Measurements from ENCODE around the gene CKLF. TPM values are rescaled to one million over a fixed set of nuclear protein-coding genes. Genes with fewer than 3 reads are reported as not detected.
A peak's percentile ranks its signal among the peaks of the same experiment; 100 is the strongest.
"Not testable (repeated sequence)": the region's sequence is repeated elsewhere in the genome, so short reads cannot be mapped to it uniquely, and the experiment has no call there.

CKLF gene
- total RNA-seq, 1 experiment from 2014 or later, result 180 TPM

GRCh38 chr16:66568355-66568754 lies 16.0 kb downstream of the CKLF start:
- peak; percentile 23 for DNase-seq (ENCODE audit: low spot score)

- peak; percentile 40 for DNase-seq (ENCODE audit: low spot score)
These were observed 16.8 kb downstream of the CKLF start for GRCh38 chr16:66569131-66569530.

- DNase-seq (ENCODE audit: low spot score), result peak; percentile 59
These were observed 17.5 kb downstream of the CKLF start for GRCh38 chr16:66569827-66570405.

GRCh38 chr16:66572356-66572755 lies 20.0 kb downstream of the CKLF start:
- no peak for DNase-seq (ENCODE audit: low spot score)

- DNase-seq (ENCODE audit: low spot score), result no peak
These were observed 21.7 kb downstream of the CKLF start for GRCh38 chr16:66574081-66574480.

DNA sequence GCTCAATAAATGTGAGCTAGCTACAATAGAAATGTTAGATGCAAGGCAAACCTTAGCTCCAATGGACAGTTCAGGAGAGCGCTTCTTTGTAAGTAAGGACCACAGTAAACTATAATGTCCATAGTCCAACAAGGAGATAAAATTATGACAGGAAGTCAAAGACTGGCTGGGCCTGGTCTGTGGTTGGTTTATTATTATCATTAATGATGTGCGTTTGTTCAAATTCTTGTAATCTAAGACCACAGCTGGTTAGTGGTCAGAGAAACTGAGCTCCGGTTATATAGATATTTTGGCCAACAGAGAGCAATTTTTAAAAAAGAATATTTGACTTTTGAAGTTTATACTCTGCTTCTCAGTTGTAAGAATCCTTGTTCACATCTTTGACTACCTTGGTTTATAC lies 22.2 kb downstream of the CKLF start:
- DNase-seq (ENCODE audit: low spot score), result no peak

GRCh38 chr16:66575060-66575459 lies 22.7 kb downstream of the CKLF start:
- DNase-seq (ENCODE audit: low spot score), result no peak

- no peak for DNase-seq (ENCODE audit: low spot score)
These were observed 23.9 kb downstream of the CKLF start for GRCh38 chr16:66576296-66576695.

- DNase-seq (ENCODE audit: low spot score), result no peak
These were observed 26.5 kb downstream of the CKLF start, which contains the start of gene CMTM2 for GRCh38 chr16:66578651-66579531. Gene CMTM2 (plus strand): TSS chr16:66579463. CDS start chr16:66579608, 145 bp downstream.

DNA sequence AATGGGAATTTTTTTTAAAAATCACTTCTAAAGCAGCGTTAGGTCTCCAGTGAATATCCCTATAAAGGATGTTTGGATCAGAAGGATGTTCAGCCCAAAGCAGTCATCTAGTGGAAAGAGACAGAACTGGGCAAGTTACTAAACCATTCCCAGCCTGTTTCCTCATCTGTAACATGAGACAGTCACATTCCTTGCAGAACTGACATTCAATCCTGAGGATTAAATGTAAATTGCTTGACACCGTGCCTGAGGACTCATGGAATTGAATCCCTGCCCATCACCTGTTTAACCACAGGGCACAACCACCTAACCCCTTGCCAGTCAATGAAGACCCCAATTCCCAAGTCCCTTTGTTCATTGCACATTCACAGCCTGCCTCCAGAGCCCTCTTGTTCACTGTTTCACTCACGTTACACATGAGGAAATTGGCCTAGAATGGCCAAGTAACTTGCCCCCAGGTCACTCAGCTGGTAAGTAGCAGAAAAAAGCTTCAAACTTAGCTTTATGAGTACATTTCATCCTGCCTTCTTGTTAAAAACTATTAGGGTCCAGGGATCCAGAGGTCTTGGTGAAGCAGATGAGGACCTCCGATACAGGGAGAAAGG lies 28.3 kb downstream of the CKLF start:
- peak; percentile 16 for DNase-seq (ENCODE audit: low spot score)

- no peak for DNase-seq (ENCODE audit: low spot score)
These were observed 29.0 kb downstream of the CKLF start for GRCh38 chr16:66581246-66581952.

DNA sequence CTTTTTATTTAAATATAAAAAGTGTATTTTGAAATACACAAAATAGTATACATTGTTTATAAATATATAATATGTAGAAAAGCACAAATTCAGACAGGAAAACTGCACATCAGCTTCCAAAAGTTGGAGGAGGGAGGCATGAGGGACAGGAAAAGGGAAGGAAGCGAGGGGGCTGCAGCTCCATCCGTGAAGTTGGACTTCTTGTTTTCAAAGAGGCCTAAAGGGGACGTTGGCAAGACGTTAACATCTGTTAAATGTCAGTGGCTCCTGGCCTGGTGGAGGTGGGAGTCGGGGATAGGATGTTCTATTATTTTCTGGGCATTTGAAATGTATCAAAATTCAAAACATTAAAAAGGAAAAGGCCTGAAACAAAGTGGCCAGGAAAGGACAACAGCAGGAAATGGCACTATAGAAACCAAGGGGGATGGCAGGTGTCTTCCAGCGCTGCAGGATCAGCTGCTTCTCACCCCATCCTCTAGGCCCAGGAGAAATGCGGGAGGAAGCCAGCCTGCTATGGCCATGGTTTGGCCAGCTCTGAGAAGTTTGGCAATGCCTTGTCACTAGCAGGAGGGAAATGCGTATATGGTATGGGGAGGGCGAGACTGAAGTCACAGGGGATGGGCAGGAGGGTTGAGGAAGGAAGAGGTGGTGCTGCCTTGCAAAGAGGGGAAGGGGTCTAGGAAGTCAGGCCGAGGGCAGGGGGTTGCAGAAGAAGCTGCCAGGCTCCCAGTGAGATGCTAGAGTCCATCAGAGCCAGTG lies 33.3 kb downstream of the CKLF start:
- no peak for DNase-seq (ENCODE audit: low spot score)

DNA sequence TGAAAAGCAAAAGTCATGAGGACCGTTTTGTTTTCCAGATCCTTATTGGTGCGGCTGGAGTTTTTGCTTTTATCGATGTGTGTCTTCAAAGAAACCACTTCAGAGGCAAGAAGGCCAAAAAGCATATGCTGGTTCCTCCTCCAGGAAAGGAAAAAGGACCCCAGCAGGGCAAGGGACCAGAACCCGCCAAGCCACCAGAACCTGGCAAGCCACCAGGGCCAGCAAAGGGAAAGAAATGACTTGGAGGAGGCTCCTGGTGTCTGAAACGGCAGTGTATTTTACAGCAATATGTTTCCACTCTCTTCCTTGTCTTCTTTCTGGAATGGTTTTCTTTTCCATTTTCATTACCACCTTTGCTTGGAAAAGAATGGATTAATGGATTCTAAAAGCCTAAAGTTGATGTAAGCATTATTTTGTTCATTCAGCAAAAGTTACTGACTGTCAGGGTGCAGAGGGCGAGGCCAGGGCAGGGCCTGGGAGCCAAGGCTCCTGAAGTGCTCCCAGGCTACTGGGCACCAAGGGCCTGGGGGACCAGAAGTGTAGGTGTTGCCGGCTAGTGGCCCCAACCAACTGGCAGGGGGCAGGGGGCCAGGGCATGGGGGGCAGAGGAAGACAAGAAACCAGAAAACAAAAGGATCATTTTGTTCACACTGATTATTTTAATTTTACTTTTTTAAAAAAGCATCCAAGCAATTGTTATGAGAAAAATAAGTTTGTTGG lies 35.7 kb downstream of the CKLF start:
- no peak for DNase-seq (ENCODE audit: low spot score)

- DNase-seq (ENCODE audit: low spot score), result peak; percentile 58
These were observed 36.8 kb downstream of the CKLF start for GRCh38 chr16:66588981-66589713.

DNA sequence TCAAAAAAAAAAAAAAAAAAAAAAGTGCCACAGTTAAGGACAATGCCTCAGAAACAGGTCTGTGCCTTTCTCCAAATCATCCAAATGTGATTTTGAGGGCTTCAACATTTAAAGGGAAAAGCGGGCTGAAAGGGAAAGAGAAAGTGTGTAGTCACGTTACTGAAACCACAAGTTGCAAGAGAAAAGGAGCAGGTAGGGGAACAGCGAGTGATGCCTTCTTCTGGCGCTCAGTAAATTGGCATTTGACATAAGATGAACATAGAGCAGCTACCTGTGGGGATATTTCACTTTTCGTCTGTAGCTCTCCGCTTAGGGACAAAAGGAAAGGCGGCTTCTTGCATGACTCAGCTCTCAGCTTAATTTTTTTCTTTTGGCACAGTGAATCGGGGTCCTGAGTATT lies 37.9 kb downstream of the CKLF start:
- DNase-seq (ENCODE audit: low spot score), result peak; percentile 22

DNA sequence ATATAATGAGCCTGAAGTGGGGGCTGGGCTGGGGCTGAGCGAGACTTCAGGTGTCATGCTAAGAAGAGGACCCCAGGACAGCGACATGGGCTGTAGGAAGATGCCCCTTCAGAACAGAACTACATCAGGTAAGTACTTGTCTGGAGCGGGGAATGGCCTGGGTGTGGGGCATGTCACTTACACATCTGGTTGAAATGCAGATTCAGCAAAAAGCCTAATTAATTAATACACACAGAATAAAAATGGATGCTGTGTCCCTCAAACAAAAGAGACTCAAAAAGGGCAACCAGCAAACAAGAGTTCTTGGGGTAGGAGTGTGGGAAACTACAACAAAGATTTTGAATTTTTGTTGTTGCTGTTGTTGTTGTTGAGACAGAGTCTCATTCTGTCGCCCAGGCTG lies 38.6 kb downstream of the CKLF start:
- no peak for DNase-seq (ENCODE audit: low spot score)

DNA sequence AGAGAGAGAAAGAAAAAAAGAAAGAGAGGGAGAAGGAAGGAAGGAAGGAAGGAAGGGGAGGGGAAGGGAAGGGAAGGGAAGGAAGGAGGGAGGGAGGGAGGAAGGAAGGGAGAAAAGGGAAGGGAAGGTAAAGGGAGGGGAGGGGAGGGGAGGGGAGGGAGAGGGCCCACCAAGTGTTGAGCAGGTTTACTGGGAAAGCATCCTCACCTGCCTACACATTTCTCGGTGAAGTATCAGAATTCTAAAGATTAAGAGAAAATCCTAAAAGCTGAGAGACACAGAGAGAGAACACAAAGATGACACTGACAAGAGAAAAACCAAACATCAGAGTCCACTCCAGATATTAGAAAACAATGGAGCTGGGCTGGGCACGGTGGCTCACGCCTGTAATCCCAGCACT lies 39.9 kb downstream of the CKLF start:
- DNase-seq (ENCODE audit: low spot score), result no peak

DNA sequence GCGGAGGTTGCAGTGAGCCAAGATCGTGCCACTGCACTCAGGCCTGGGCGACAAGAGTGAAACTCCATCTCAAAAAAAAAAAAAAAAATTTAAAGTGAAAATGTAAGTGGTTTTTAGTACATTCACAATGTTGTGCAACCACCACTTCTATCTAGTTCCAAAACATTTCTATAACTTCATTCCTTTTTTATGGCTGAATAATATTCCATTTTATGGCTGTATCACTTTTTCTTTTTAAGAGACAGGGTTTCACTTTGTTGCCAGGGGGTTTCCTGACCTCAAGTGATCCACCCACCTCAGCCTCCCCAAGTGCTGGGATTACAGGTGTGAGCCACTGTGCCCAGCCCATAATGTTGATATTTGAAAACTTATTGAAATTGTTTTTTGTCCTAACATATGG lies 40.4 kb downstream of the CKLF start:
- no peak for DNase-seq (ENCODE audit: low spot score)

DNA sequence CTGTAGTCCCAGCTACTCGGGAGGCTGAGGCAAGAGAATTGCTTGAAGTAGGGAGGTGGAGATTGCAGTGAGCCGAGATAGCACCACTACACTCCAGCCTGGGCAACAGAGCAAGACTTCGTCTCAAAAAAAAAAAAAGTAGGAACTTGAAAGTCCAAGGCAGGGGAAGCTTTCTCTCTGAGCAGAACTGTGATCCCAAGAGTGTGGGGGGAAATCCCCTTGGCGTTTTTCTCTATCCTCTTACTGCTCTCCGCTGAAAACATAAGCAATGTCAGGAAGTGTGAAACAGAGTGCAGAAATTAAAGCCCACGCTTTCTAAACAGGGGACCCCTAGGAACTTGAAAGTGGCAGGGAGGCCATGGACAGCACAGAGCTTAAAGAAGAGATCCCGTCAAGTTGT lies 42.4 kb downstream of the CKLF start:
- DNase-seq (ENCODE audit: low spot score), result no peak

- DNase-seq (ENCODE audit: low spot score), result not testable (repeated sequence)
These were observed 44.2 kb downstream of the CKLF start for GRCh38 chr16:66596559-66596958.
